Amniotic stem cell (primary cell): ENCODE results near the gene GLT8D1.
A peak's percentile ranks its signal among the peaks of the same experiment; 100 is the strongest.
"Not testable (repeated sequence)": the region's sequence is repeated elsewhere in the genome, so short reads cannot be mapped to it uniquely, and the experiment has no call there.

Experiments
- DNase-seq: peaks from one replicate; lab custom pipeline; 2025; lab: John Stamatoyannopoulos, UW

Gene GLT8D1

GRCh38 chr3:52705688-52706686 lies at the start of gene GLT8D1, which contains the start of gene SPCS1:
Gene GLT8D1 (minus strand): TSS chr3:52705791. CDS start chr3:52700460, 5,331 bp downstream.
Gene SPCS1 (plus strand): TSS chr3:52706106. CDS start chr3:52706247, 141 bp downstream.
- peak; percentile 62 for DNase-seq

- DNase-seq = no peak
Measured at GRCh38 chr3:52754373-52754772, 48.8 kb upstream of the GLT8D1 start.

GRCh38 chr3:52752045-52752660 lies 46.6 kb upstream of the GLT8D1 start:
- DNase-seq = no peak

- DNase-seq = no peak
Measured at GRCh38 chr3:52743721-52744120, 38.1 kb upstream of the GLT8D1 start.

GRCh38 chr3:52743152-52743551 lies 37.6 kb upstream of the GLT8D1 start:
- no peak for DNase-seq

GRCh38 chr3:52742418-52743041 lies 36.9 kb upstream of the GLT8D1 start:
- no peak for DNase-seq

GRCh38 chr3:52739730-52740129 lies 34.1 kb upstream of the GLT8D1 start:
- no peak for DNase-seq

- no peak for DNase-seq
Measured at GRCh38 chr3:52733256-52733891, 27.8 kb upstream of the GLT8D1 start.

- no peak for DNase-seq
Measured at GRCh38 chr3:52731590-52731989, 26.0 kb upstream of the GLT8D1 start.

- DNase-seq = no peak
Measured at GRCh38 chr3:52730681-52731080, 25.1 kb upstream of the GLT8D1 start.

GRCh38 chr3:52728753-52729152 lies 23.2 kb upstream of the GLT8D1 start:
- not testable (repeated sequence) for DNase-seq

- no peak for DNase-seq
Measured at GRCh38 chr3:52724511-52724910, 18.9 kb upstream of the GLT8D1 start.

GRCh38 chr3:52723935-52724334 lies 18.3 kb upstream of the GLT8D1 start:
- no peak for DNase-seq

- no peak for DNase-seq
Measured at GRCh38 chr3:52722491-52722890, 16.9 kb upstream of the GLT8D1 start.

GRCh38 chr3:52721730-52722008 lies 16.1 kb upstream of the GLT8D1 start:
- DNase-seq = no peak

GRCh38 chr3:52721002-52721729 lies 15.6 kb upstream of the GLT8D1 start:
- DNase-seq = no peak

- no peak for DNase-seq
Measured at GRCh38 chr3:52719618-52720017, 14.0 kb upstream of the GLT8D1 start.

- no peak for DNase-seq
Measured at GRCh38 chr3:52715714-52716305, 10.2 kb upstream of the GLT8D1 start.

GRCh38 chr3:52714335-52715302 lies 9.0 kb upstream of the GLT8D1 start:
- DNase-seq = no peak
